Esophagus squamous epithelium (tissue), 4 donors: Measurements from ENCODE around the gene PRKCE.

Experiments used
- CTCF ChIP-seq, 6 experiments: fragments of 450-650 bp in 4 of 6; fragments of 200-600 bp in 2 of 6; sonication (generic) in 2 of 6; IDR thresholded peaks; one replicate each; pipeline ENCODE4 v1.5.1; 2016 to 2019; ENCODE audit warnings: antibody characterized with exemption in 6 of 6, mild to moderate bottlenecking in 4 of 6, moderate library complexity in 4 of 6
- POLR2A ChIP-seq, 4 donors: fragments of 450-650 bp; IDR thresholded peaks; one replicate each; pipeline ENCODE4 v1.6.1; 2017; ENCODE audit warnings: antibody characterized with exemption in 4 of 4, mild to moderate bottlenecking in 4 of 4, moderate library complexity in 3 of 4

GRCh38 chr2:46173636-46174250 is 522.3 kb downstream of the PRKCE start:
- no peak for TF ChIP-seq CTCF (IDR thresholded peaks at IDR 0.05)
- TF ChIP-seq POLR2A (IDR thresholded peaks at IDR 0.05), result no peak
